Panc1 (cell line): Measurements from ENCODE around the gene FAM83C. TPM values are rescaled to one million over a fixed set of nuclear protein-coding genes. Genes with fewer than 3 reads are reported as not detected.

ENCODE experiments used
- ATAC-seq: fragments of 200-7000 bp; cut with Tn5 transposase; 2 replicates; pipeline ENCODE4 v1.9.1; 2020; ENCODE audit warnings: mild to moderate bottlenecking, moderate library complexity
- BruUV-seq: library from RNA; stranded (reverse); fragments of 400-500 nt; replicated peaks from 2 replicates; lab custom pipeline; 2021; lab: Mats Ljungman, UMichigan
- CTCF ChIA-PET: fragments of 300-600 bp; sonication (Branson Sonifier 250); formaldehyde crosslinking; loops from one replicate; lab custom pipeline; 2022; ENCODE audit warnings: antibody characterized with exemption; lab: Charles Lee
- POLR2A ChIA-PET: fragments of 300-600 bp; sonication (Branson Sonifier 250); formaldehyde crosslinking; loops from one replicate; lab custom pipeline; 2022; ENCODE audit warnings: antibody characterized with exemption; lab: Charles Lee
- DNase-seq: peaks from one replicate; pipeline ENCODE4 v3.0.0-alpha.2; 2010; ENCODE audit warnings: low read depth, low spot score
- H3K27ac ChIP-seq: 2 replicates; pipeline ENCODE4 v1.5.1; 2011; ENCODE audit warnings: mild to moderate bottlenecking, low read length, inconsistent platforms
- H3K27me3 ChIP-seq: fragments of 200-500 bp; sonication (Bioruptor generic); 2 replicates; pipeline ENCODE4 v1.6.0; 2014; ENCODE audit warnings: low read length, inconsistent platforms; ENCODE audit not compliant: control insufficient read depth, insufficient read depth
- H3K36me3 ChIP-seq: fragments of 200-500 bp; sonication (Bioruptor generic); 2 replicates; pipeline ENCODE4 v1.5.1; 2014; ENCODE audit warnings: inconsistent platforms, mild to moderate bottlenecking, low read length, moderate library complexity; ENCODE audit not compliant: control insufficient read depth, insufficient read depth
- H3K4me1 ChIP-seq: 2 replicates; pipeline ENCODE4 v1.5.1; 2011; ENCODE audit warnings: inconsistent platforms, mild to moderate bottlenecking, low read length, moderate library complexity; ENCODE audit not compliant: control insufficient read depth, insufficient read depth
- H3K4me3 ChIP-seq, 2 experiments: 2 replicates each; pipeline ENCODE4 v1.5.1; 2011 to 2012; ENCODE audit warnings: low read depth in 2 of 2, low read length in 2 of 2, mild to moderate bottlenecking in 2 of 2, inconsistent platforms in 1 of 2, moderate library complexity in 1 of 2
- H3K9me3 ChIP-seq: fragments of 200-500 bp; sonication (Bioruptor generic); 2 replicates; pipeline ENCODE4 v1.5.1; 2014; ENCODE audit warnings: low read depth, mild to moderate bottlenecking, inconsistent platforms, low read length, moderate library complexity; ENCODE audit not compliant: control insufficient read depth, insufficient read depth
- CTCF ChIP-seq: fragments of 450-650 bp; IDR thresholded peaks from 2 replicates; pipeline ENCODE4 v1.5.1; 2017; ENCODE audit warnings: mild to moderate bottlenecking
- POLR2AphosphoS5 ChIP-seq: IDR thresholded peaks from 2 replicates; pipeline ENCODE4 v1.6.1; 2012; ENCODE audit warnings: mild to moderate bottlenecking, low read depth, low read length, moderate library complexity
- REST ChIP-seq, 2 experiments: IDR thresholded peaks; 2 replicates each; pipeline ENCODE4 v1.6.1; 2011 to 2012; ENCODE audit warnings: low read depth in 2 of 2, control low read depth in 1 of 2, low read length in 1 of 2, mild to moderate bottlenecking in 1 of 2, moderate library complexity in 1 of 2; ENCODE audit not compliant: insufficient read depth in 1 of 2
- SIN3A ChIP-seq: IDR thresholded peaks from 2 replicates; pipeline ENCODE4 v1.6.1; 2012; ENCODE audit warnings: low read depth, mild to moderate bottlenecking, low read length, moderate library complexity, borderline replicate concordance; ENCODE audit not compliant: insufficient read depth
- TCF7L2 ChIP-seq: IDR thresholded peaks from 2 replicates; pipeline ENCODE4 v1.6.1; 2011; ENCODE audit warnings: mild to moderate bottlenecking, low read depth, low read length, inconsistent platforms
- in situ Hi-C: cut with HindIII; loops from 2 replicates; pipeline ENCODE4 v1.10.0; 2016; ENCODE audit warnings: low sequenced_read_pairs, low pct_unique_long_range_greater_than_20kb
- intact Hi-C: fragments of 100-400 bp; cut with micrococcal nuclease; formaldehyde crosslinking; loops from one replicate; pipeline ENCODE4 v1.10.0; 2022; ENCODE audit not compliant: unreplicated experiment
- total RNA-seq: library from RNA; stranded (reverse); gene quantifications from one replicate; pipeline ENCODE4 v1.2.1, GENCODE V29; 2021; ENCODE audit not compliant: unreplicated experiment

The FAM83C gene
- total RNA-seq, 1 experiment from 2014 or later, result not detected

GRCh38 chr20:35277127-35277526, 15.1 kb downstream of the FAM83C start:
- Histone ChIP-seq H3K4me3 (peak overlapping the region; percentile 87 to 88), H3K9me3 (no peaks in the 10 kb centered on the region), H3K4me1 (peaks cover 37% of the 10 kb centered on the region), H3K36me3 (peaks cover 22% of the 10 kb centered on the region), H3K27me3 (no peaks in the 10 kb centered on the region), H3K27ac (peak overlapping the region; percentile 94)
- ChIA-PET CTCF (no interaction called here), POLR2A (interaction anchor here (0.6 kb wide), 1 partner anchor 508 kb away, joined by 6 read pairs; no protein-coding TSS in a partner anchor)
- BruUV-seq, result no TSS peak
- in situ Hi-C loops (no loop called here), intact Hi-C loops (no loop called here)
- DNase-seq, result no peak
- TF ChIP-seq TCF7L2, result no peak
- 0 out of 2 replicates have a peak, but pooled peaks have one; percentile 9 for TF ChIP-seq SIN3A
- ATAC-seq, result peak; percentile 3; the same call in 1 of the 2 replicates

- TF ChIP-seq REST (IDR thresholded peaks at IDR 0.05; ENCODE audit: insufficient read depth in 1 of 2, low read depth in 2 of 2, low read length in 1 of 2) (no peak), TCF7L2 (no peak), CTCF (no peak), POLR2AphosphoS5 (no peak), SIN3A (no peak)
- DNase-seq, result no peak
- Histone ChIP-seq H3K4me3 (peak overlapping the region; percentile 87 to 88), H3K27ac (peak overlapping the region; percentile 94), H3K9me3 (no peaks in the 10 kb centered on the region), H3K4me1 (peaks cover 37% of the 10 kb centered on the region), H3K36me3 (peaks cover 22% of the 10 kb centered on the region), H3K27me3 (no peaks in the 10 kb centered on the region)
- intact Hi-C loops (no loop called here), in situ Hi-C loops (no loop called here)
- ChIA-PET CTCF (interaction anchor here (0.7 kb wide), 1 partner anchor 132 kb away, joined by 3 read pairs; no protein-coding TSS in a partner anchor), POLR2A (interaction anchor here (0.6 kb wide), 1 partner anchor 12 kb away, joined by 8 read pairs; no protein-coding TSS in a partner anchor)
- no peak for ATAC-seq
- BruUV-seq, result TSS peak; percentile 63
These were observed 15.8 kb downstream of the FAM83C start for GRCh38 chr20:35276408-35276807.

- ChIA-PET CTCF (interaction anchor here (0.5 kb wide), 1 partner anchor 55 kb away, joined by 15 read pairs; no protein-coding TSS in a partner anchor), POLR2A (interaction anchor here (0.6 kb wide), 1 partner anchor 11 kb away, joined by 8 read pairs; no protein-coding TSS in a partner anchor)
- intact Hi-C loops, result no loop called here
- Histone ChIP-seq H3K27me3 (no peaks in the 10 kb centered on the region), H3K27ac (peak overlapping the region; percentile 34; the same call in 1 of the 2 replicates), H3K9me3 (no peaks in the 10 kb centered on the region), H3K4me1 (peaks cover 37% of the 10 kb centered on the region), H3K36me3 (peaks cover 22% of the 10 kb centered on the region), H3K4me3 (no peak overlapping the region)
- TF ChIP-seq SIN3A (no peak), POLR2AphosphoS5 (0 out of 2 replicates have a peak, but pooled peaks have one; percentile 13)
- in situ Hi-C loops, result no loop called here
- DNase-seq, result no peak
- ATAC-seq, result no peak
- BruUV-seq, result no TSS peak
These were observed 16.4 kb downstream of the FAM83C start for GRCh38 chr20:35275741-35276251.
